HTERT RPE-1 (cell line): Measurements from ENCODE around the gene MST1R.

Experiments
- in situ Hi-C: fragments of 300-500 bp; cut with MboI; formaldehyde crosslinking; loops from 4 replicates; pipeline ENCODE4 v1.14.3; 2020; ENCODE audit warnings: low sequenced_read_pairs

The MST1R gene

GRCh38 chr3:49879721-49880120, 24.0 kb downstream of the MST1R start:
- in situ Hi-C loops, result no loop called here

DNA sequence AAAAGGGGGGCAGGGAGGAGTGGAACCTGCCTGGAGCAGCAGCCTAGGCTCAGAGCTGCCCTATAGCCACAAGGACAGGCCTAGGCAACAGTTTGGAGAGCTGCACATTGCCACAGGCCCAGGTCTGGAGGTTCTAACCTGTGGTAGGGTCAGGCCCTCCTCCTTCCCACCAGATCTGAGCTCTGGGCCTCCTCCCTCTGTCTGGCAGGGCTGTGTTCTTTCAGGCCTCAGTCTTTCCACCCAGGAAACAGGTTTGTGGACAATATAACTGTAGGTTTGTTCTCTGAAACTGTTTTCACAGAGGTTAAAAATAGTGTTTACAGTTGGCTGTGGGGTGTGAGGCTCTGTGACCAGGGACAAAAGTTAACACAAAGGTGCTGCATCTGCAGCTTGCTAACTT, 25.0 kb downstream of the MST1R start:
- in situ Hi-C loops, result no loop called here

DNA sequence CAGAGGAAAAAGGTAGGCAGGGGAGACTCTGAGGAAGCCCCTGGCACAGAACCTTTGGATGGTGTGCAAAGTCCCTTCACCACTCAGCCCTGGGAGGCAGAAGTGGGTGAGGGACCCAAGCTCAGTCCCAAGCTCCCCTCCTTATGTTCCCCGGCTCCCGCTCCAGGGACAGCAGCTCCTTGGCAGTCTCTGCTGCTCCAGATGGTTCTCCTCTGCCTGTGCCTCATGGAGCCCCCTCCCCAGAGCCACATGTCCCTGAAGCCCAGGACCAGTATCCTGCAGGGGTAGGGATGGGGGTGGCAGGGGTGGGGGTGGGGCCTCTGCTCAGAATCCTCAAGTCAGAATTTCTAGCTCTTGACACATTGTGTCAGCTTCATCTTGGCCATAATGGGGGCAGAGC, 26.0 kb downstream of the MST1R start:
- in situ Hi-C loops, result no loop called here

GRCh38 chr3:49876567-49876966, 27.1 kb downstream of the MST1R start:
- in situ Hi-C loops, result no loop called here

DNA sequence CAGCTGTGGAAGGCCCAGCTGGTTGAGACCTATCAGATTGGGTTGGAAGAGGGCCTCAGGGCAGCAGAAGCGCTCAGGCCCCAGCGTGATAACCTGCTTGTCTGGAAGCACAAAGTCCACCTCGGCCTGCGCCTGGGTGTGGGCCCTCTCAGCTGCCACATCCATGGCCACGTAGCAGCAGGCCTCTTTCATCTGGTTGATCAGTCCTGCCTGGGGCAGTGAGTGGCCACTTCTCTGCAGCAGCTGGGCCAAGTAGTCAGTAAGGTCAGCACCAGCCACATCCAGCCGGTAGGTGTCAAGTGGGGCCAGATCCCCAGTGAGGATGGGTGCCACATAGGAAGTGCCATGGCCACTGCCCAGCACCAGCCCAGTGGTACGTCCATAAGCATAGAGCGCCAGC, 30.1 kb downstream of the MST1R start:
- in situ Hi-C loops, result no loop called here

DNA sequence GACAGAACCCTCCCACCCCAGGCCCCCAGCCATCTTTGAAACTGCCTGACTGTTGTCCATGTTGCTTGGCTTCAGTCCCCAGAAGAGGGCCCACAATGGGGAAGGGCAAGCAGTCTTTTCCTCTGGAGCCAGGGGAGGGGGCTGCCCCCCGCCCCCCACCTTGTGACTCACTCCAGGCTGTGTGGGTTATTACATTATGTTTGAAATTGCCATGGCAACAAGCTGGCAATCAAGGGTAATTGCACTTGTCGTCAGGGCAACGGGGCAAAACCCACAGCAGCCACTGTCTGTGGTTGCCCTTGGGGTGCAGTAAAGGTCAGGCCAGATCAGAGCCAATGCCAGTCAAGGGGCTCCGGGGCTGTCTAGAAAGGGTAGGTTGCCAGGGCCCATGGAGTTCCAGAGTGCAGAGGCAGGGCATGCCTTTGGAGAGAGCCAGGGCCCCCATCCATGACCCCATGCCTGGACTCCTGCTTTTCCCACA, 30.8 kb downstream of the MST1R start:
- in situ Hi-C loops, result no loop called here

- in situ Hi-C loops, result no loop called here
These were observed 32.0 kb downstream of the MST1R start for GRCh38 chr3:49871531-49872153.

DNA sequence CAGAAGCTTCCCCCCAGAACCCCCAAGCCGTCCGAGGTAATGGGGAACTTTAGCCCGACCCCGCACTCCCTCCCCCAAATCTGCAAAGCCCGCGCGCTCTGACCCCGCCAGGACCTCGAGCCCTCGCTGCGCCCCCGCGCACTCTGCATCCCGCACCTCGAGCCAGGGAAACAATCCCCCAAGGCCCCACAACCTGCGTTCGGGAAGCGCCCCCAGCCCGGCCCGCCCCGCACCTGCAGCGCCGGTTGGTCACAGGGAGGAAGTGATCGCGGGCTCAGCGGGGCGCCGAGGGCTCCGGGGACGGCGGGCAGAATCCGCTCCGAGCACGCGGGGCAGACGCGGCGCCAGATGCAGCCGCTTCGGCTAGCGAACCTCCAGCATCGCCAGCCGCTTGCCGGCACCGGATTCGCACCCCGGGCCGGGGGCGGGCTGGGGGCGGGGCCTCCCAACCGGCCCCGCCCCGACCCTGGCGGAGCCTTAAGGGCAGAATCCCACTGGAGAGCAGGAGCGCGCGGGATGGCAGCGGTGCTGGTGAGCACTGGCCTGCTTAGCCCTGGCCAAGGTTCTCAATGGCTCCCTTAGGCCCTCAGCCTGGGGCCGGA, 34.0 kb downstream of the MST1R start, which contains the start of gene CAMKV:
Gene CAMKV, minus strand, starts transcription at position 382 of the 602 bp plus-strand sequence. CDS start 7,518 bp downstream, outside the sequence.
- in situ Hi-C loops, result no loop called here

- in situ Hi-C loops, result no loop called here
These were observed 34.7 kb downstream of the MST1R start for GRCh38 chr3:49868862-49869466.

DNA sequence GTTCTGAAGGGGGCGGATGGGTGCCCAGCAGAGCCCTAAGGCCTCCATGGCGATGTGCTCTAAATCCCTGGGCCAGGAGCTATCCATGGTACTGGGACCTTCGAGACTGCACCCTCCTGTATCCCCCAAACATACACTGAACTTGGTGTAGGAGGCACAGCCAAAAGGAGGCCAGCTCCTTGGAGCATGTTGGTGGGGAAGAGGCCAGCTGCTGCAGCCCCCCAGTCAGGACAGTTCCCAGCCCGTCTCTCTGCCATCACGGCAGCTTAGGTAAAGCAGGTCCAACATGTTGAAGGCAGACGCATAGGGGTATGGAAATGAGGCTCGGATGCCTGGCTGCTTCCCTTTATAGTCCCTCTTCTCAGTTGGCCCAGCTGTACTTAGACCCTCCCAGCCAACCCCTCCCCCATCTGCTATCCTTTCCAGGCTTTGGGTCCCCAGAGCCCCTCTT, 35.8 kb downstream of the MST1R start:
- in situ Hi-C loops, result no loop called here

DNA sequence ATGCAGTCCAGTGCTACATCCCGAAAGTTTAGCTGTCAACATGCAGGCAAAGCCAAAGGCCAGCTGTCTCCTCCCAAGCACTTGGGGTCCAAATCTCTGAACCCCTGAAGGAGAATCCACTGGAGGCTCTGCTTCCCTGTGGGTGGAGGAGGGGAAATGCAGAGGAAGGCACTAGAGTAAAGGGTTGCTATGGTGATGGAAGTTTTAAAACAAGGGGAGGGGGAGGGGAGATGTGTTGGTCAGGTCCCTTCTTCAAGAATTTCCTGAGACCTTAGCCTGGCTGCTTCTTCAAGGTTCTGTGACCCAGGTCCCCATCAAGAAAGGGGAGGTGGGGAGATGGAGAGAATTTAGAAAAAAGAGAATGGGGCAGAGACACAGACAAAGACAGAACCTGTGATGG, 36.3 kb downstream of the MST1R start:
- in situ Hi-C loops, result no loop called here

DNA sequence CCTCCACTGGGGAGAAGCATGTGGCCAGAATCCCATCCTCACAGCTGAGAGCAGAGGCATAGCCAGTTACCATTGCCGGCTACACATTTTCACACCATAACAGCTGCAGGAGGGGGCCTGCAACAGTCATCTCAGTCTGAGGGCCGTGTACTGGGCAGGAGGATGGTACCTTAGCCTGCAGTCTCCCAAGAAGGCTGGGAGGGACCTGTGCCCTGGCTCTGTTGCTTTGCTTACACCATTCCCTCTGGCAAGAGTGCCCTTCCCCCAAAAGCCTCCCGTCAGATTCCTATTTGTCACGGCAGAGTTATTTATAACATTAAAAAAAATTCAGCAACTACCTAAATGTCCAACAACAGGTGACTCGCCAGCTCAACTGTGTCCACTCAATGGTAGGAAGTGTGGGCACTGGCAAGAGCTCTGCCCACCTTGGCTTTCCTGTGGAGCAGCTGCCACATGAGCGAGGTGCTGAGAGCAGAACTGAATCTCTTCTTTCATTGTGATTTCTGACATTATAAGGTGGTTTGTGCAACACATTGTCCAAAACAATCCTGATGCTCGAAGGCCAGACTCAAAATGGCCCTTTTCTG, 38.4 kb downstream of the MST1R start:
- in situ Hi-C loops, result no loop called here

GRCh38 chr3:49864505-49864904, 39.2 kb downstream of the MST1R start:
- in situ Hi-C loops, result no loop called here

DNA sequence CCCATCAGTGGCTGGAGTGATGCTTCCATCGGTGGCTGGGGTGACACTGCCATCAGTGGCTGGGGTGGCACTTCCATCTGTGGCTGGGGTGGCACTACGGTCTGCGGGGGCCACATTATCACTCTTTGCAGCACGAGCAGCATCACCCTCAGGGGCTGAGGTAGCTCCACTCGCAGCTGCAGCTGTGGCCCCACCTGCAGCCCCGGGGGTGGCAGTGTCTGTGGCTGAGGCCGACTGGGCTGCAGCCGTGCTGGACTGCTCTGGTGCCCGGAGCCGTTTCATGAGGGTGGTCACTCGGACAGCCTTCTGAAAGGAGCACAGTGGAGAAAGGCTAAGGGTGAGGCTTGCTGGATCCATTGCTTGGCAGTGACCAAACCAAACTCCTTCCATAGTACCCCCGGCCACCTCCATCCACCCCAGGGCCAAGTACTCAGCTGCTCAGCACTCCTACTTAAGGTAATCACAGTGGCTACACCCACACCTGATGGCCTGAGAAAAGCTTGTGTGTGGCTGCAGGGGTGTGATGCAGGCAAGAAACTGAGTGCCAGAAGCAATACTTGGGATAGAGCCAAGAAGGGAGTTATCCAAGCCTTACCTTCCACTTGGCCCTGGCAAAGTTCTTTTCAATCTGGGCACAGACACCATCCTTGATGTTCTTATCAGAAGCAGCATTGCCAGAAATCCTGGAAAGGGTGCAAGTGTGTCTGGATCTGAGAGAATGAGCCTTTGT, 43.9 kb downstream of the MST1R start:
- in situ Hi-C loops, result no loop called here

DNA sequence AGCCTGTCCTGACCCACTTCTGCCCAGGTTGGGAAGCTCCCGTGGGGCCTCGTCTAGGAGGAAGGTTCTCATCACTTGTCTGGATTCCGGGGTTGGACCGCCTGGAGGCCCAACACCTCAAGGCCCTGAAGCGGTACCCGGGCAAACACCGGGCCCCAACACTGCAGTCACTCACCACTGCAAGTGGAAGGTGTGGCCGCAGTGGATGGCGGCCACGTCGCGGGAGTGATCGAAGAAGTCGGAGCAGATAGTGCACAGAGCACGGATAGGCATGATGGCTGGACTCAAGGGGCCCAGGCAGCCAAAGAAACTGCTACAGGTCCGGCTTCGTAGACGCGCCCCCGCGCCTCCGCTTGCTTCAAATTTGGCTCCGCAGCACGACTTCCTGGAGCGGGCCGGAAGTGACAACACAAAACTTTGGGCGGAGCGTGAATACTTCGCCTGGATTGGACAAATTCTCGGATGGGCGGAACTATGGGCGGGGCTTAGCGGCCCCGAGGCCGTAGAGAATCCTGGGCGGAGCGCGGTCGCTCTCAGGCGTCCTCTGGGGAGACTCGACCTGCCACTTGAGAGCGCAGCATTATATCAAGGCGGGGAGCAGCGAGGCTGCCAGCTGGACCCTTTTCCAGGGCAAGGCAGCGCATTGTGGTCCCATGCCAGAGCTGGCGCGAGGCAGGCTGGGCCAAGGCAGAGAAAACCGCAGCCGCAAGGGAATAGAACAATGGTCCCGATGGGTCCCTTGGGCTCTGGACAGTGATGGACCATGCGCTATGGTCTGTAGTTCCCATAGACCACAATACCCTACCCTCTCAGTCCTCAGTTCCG, 47.3 kb downstream of the MST1R start, which contains the start of gene TRAIP:
Gene TRAIP, minus strand, starts transcription at position 384 of the 825 bp plus-strand sequence. Its CDS starts 111 bp downstream, at position 273.
- in situ Hi-C loops, result no loop called here

GRCh38 chr3:49855662-49856061, 48.0 kb downstream of the MST1R start:
- in situ Hi-C loops, result no loop called here

- in situ Hi-C loops, result no loop called here
These were observed 58.0 kb downstream of the MST1R start for GRCh38 chr3:49845694-49846093.

DNA sequence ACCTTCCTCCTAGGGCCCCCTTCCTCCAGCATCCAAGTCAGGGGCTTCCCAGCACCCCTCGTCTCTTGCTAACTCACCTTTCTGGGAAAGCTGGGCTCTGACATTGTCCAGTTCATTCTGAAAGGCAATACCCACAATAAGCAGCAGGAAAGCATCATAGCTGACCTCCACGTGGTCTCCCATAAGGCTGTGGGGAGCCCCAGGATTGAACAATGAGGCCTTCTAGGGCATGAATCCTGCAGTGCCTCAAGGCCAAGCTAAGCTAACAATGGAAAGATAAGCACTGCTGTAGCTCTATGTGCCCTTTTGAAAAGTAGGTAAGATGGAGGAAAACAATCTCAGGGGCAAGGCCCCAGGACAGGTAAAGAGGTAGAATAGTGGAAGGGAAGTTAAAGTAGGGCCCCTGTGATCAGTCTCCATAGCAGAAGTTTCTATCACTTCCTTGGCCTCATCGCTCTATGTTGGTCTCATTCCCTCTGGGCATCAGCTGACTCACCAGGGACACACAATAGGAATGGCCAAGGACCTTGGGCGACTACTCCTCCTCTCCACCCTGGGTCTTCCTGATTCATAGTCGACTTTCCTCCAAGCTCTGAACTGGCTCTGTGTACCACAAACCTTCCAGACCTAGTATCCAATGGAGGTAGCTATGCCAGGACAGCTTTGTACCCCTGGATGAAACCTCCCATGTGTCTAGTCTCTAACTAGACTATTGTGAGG, 59.0 kb downstream of the MST1R start:
- in situ Hi-C loops, result no loop called here

DNA sequence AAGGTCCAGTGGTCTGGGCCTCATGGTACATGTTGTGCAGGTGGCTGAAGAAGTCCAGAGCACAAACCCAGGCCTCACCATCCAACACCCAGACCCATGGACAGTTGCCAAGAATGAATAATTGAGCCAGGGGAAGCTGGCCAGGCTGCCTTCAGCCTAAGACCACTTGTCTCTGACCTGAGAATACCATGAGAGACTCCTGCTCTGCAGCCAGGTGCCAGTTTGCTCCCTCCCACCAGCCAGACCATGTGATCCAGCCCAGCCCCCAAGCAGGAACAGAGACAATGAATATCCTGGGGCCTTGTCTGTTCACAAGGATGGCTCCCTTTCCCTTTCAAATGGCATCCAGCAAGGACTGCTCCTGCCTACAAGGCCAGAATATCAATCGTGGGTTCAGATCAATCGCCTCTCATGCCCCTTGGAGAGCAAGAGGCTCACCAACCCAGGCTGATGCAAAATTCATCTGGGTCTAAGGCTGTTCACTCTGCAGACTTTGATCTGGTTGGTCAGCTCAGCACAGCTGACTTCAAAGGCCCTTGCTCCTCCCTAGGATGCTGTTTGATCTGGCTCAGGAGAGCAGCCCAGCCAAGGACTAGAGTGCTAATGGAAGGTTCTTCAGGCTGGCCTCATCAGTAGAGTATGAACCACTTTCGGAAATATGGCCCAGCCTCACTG, 60.7 kb downstream of the MST1R start:
- in situ Hi-C loops, result no loop called here
